ENCODE results near the gene STK32A. TPM values are rescaled to one million over a fixed set of nuclear protein-coding genes. Genes with fewer than 3 reads are reported as not detected.

STK32A gene
- total and polyA plus RNA-seq, 2 experiments from 2014 or later: 2.4 to 2.8 TPM

GRCh38 chr5:147377682-147378081 is 142.9 kb downstream of the STK32A start:
- peaks cover 5% of the 10 kb centered on the region; the same call in 1 of the 2 replicates for H3K4me1 ChIP-seq (ENCODE audit: insufficient read depth)
- TF ChIP-seq, protein P1, sequence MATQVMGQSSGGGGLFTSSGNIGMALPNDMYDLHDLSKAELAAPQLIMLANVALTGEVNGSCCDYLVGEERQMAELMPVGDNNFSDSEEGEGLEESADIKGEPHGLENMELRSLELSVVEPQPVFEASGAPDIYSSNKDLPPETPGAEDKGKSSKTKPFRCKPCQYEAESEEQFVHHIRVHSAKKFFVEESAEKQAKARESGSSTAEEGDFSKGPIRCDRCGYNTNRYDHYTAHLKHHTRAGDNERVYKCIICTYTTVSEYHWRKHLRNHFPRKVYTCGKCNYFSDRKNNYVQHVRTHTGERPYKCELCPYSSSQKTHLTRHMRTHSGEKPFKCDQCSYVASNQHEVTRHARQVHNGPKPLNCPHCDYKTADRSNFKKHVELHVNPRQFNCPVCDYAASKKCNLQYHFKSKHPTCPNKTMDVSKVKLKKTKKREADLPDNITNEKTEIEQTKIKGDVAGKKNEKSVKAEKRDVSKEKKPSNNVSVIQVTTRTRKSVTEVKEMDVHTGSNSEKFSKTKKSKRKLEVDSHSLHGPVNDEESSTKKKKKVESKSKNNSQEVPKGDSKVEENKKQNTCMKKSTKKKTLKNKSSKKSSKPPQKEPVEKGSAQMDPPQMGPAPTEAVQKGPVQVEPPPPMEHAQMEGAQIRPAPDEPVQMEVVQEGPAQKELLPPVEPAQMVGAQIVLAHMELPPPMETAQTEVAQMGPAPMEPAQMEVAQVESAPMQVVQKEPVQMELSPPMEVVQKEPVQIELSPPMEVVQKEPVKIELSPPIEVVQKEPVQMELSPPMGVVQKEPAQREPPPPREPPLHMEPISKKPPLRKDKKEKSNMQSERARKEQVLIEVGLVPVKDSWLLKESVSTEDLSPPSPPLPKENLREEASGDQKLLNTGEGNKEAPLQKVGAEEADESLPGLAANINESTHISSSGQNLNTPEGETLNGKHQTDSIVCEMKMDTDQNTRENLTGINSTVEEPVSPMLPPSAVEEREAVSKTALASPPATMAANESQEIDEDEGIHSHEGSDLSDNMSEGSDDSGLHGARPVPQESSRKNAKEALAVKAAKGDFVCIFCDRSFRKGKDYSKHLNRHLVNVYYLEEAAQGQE (IDR thresholded peaks at IDR 0.05; ENCODE audit: unreplicated experiment): no peak
- no peak for TF ChIP-seq CREB1 (CRISPR knock-in tag; IDR thresholded peaks at IDR 0.05; ENCODE audit: low read depth)
- TF ChIP-seq NANOG (IDR thresholded peaks at IDR 0.05; ENCODE audit: borderline replicate concordance): no peak
- TF ChIP-seq ZNF331 (CRISPR knock-in tag; IDR thresholded peaks at IDR 0.05; ENCODE audit: low read depth): no peak
- TF ChIP-seq STAT1 (IDR thresholded peaks at IDR 0.05; ENCODE audit: unreplicated experiment): no peak
- no peak for TF ChIP-seq EZH2 (IDR thresholded peaks at IDR 0.05; ENCODE audit: low read depth, unreplicated experiment)
- Mint-ChIP-seq H3K27ac (no peak overlapping the region), H3K36me3 (ENCODE audit: low read depth) (peaks cover 15% of the 10 kb centered on the region; the same call in 2 of the 3 replicates), H3K9me3 (peaks cover 17% of the 10 kb centered on the region), H3K27me3 (ENCODE audit: insufficient read depth, low read depth, poor library complexity) (peaks cover 1% of the 10 kb centered on the region), H3K4me3 (no peak overlapping the region), H3K4me1 (peaks cover 5% of the 10 kb centered on the region; the same call in 2 of the 3 replicates)
- no peak overlapping the region for H3K4me2 ChIP-seq
- no peak overlapping the region for H2AFZ ChIP-seq
- H3K27ac ChIP-seq (ENCODE audit: low read depth): no peak overlapping the region
- H3K4me3 ChIP-seq: no peak overlapping the region
- no peaks in the 10 kb centered on the region for H3K79me2 ChIP-seq (replicated peaks; ENCODE audit: insufficient read depth)
- ATAC-seq (no peak), DNase-seq (ENCODE audit: low spot score) (no peak)
- H3K9me2 ChIP-seq (ENCODE audit: insufficient read depth): peaks cover 6% of the 10 kb centered on the region
- H3K36me3 ChIP-seq (ENCODE audit: insufficient read depth): no peaks in the 10 kb centered on the region
- H4K20me1 ChIP-seq (replicated peaks; ENCODE audit: insufficient read depth): no peaks in the 10 kb centered on the region
- no peaks in the 10 kb centered on the region for H3K27me3 ChIP-seq (ENCODE audit: insufficient read depth)
- no peaks in the 10 kb centered on the region for H3F3A ChIP-seq (replicated peaks; ENCODE audit: low read depth)

GRCh38 chr5:147381555-147381954 is 146.7 kb downstream of the STK32A start:
- no peaks in the 10 kb centered on the region for H3K36me3 ChIP-seq (ENCODE audit: insufficient read depth)
- ATAC-seq (no peak), DNase-seq (ENCODE audit: low spot score) (no peak)
- no peaks in the 10 kb centered on the region for H3K79me2 ChIP-seq (replicated peaks; ENCODE audit: insufficient read depth)
- peaks cover 19% of the 10 kb centered on the region for H3K4me1 Mint-ChIP-seq
- peaks cover 1% of the 10 kb centered on the region for H3K27me3 Mint-ChIP-seq (ENCODE audit: insufficient read depth, low read depth, poor library complexity)
- H3K36me3 Mint-ChIP-seq (ENCODE audit: low read depth): peaks cover 15% of the 10 kb centered on the region; the same call in 2 of the 3 replicates
- H3K4me1 ChIP-seq (ENCODE audit: insufficient read depth): peaks cover 24% of the 10 kb centered on the region
- no peak overlapping the region for H3K4me2 ChIP-seq
- no peak overlapping the region for H3K4me3 Mint-ChIP-seq
- H3K9me2 ChIP-seq (ENCODE audit: insufficient read depth): peaks cover under 1% of the 10 kb centered on the region; the same call in 1 of the 2 replicates
- H3F3A ChIP-seq (replicated peaks; ENCODE audit: low read depth): no peaks in the 10 kb centered on the region
- peaks cover 17% of the 10 kb centered on the region for H3K9me3 Mint-ChIP-seq
- no peak overlapping the region for H3K27ac Mint-ChIP-seq
- H3K4me3 ChIP-seq: no peak overlapping the region
- no peaks in the 10 kb centered on the region for H4K20me1 ChIP-seq (replicated peaks; ENCODE audit: insufficient read depth)
- TF ChIP-seq NANOG (IDR thresholded peaks at IDR 0.05; ENCODE audit: borderline replicate concordance): no peak
- TF ChIP-seq, protein P2, sequence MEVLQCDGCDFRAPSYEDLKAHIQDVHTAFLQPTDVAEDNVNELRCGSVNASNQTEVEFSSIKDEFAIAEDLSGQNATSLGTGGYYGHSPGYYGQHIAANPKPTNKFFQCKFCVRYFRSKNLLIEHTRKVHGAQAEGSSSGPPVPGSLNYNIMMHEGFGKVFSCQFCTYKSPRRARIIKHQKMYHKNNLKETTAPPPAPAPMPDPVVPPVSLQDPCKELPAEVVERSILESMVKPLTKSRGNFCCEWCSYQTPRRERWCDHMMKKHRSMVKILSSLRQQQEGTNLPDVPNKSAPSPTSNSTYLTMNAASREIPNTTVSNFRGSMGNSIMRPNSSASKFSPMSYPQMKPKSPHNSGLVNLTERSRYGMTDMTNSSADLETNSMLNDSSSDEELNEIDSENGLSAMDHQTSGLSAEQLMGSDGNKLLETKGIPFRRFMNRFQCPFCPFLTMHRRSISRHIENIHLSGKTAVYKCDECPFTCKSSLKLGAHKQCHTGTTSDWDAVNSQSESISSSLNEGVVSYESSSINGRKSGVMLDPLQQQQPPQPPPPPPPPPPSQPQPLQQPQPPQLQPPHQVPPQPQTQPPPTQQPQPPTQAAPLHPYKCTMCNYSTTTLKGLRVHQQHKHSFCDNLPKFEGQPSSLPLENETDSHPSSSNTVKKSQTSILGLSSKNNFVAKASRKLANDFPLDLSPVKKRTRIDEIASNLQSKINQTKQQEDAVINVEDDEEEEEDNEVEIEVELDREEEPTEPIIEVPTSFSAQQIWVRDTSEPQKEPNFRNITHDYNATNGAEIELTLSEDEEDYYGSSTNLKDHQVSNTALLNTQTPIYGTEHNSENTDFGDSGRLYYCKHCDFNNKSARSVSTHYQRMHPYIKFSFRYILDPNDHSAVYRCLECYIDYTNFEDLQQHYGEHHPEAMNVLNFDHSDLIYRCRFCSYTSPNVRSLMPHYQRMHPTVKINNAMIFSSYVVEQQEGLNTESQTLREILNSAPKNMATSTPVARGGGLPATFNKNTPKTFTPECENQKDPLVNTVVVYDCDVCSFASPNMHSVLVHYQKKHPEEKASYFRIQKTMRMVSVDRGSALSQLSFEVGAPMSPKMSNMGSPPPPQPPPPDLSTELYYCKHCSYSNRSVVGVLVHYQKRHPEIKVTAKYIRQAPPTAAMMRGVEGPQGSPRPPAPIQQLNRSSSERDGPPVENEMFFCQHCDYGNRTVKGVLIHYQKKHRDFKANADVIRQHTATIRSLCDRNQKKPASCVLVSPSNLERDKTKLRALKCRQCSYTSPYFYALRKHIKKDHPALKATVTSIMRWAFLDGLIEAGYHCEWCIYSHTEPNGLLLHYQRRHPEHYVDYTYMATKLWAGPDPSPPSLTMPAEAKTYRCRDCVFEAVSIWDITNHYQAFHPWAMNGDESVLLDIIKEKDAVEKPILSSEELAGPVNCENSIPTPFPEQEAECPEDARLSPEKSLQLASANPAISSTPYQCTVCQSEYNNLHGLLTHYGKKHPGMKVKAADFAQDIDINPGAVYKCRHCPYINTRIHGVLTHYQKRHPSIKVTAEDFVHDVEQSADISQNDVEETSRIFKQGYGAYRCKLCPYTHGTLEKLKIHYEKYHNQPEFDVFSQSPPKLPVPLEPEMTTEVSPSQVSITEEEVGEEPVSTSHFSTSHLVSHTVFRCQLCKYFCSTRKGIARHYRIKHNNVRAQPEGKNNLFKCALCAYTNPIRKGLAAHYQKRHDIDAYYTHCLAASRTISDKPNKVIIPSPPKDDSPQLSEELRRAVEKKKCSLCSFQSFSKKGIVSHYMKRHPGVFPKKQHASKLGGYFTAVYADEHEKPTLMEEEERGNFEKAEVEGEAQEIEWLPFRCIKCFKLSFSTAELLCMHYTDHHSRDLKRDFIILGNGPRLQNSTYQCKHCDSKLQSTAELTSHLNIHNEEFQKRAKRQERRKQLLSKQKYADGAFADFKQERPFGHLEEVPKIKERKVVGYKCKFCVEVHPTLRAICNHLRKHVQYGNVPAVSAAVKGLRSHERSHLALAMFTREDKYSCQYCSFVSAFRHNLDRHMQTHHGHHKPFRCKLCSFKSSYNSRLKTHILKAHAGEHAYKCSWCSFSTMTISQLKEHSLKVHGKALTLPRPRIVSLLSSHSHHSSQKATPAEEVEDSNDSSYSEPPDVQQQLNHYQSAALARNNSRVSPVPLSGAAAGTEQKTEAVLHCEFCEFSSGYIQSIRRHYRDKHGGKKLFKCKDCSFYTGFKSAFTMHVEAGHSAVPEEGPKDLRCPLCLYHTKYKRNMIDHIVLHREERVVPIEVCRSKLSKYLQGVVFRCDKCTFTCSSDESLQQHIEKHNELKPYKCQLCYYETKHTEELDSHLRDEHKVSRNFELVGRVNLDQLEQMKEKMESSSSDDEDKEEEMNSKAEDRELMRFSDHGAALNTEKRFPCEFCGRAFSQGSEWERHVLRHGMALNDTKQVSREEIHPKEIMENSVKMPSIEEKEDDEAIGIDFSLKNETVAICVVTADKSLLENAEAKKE (CRISPR knock-in tag; IDR thresholded peaks at IDR 0.05): no peak
- no peak for TF ChIP-seq CREB1 (CRISPR knock-in tag; IDR thresholded peaks at IDR 0.05; ENCODE audit: low read depth)
- no peak overlapping the region for H2AFZ ChIP-seq
- H3K27me3 ChIP-seq (ENCODE audit: insufficient read depth): no peaks in the 10 kb centered on the region
- H3K27ac ChIP-seq (ENCODE audit: low read depth): no peak overlapping the region
